Smooth muscle cell (in vitro differentiated cells): Measurements from ENCODE around the gene GABBR2. TPM values are rescaled to one million over a fixed set of nuclear protein-coding genes. Genes with fewer than 3 reads are reported as not detected.

Experiments
- DNase-seq: peaks from one replicate; lab custom pipeline; 2025; ENCODE audit not compliant: unreplicated experiment; lab: John Stamatoyannopoulos, UW
- H2AFZ ChIP-seq: fragments of 200-600 bp; sonication (generic); 2 replicates; pipeline ENCODE4 v1.6.0; 2016; ENCODE audit warnings: antibody characterized with exemption, low read depth, mild to moderate bottlenecking
- H3F3A ChIP-seq: fragments of 200-600 bp; sonication (generic); 2 replicates; pipeline ENCODE4 v1.6.0; 2017; ENCODE audit warnings: antibody characterized with exemption, low read depth
- H3K27ac ChIP-seq: fragments of 200-600 bp; sonication (generic); 2 replicates; pipeline ENCODE4 v1.5.1; 2016; ENCODE audit warnings: low read depth, mild to moderate bottlenecking
- H3K27me3 ChIP-seq: fragments of 200-600 bp; sonication (generic); 2 replicates; pipeline ENCODE4 v1.6.1; 2016; ENCODE audit warnings: low read depth, mild to moderate bottlenecking
- H3K36me3 ChIP-seq: fragments of 200-600 bp; sonication (generic); 2 replicates; pipeline ENCODE4 v1.5.1; 2016; ENCODE audit warnings: low read depth
- H3K4me1 ChIP-seq: fragments of 200-600 bp; sonication (generic); 2 replicates; pipeline ENCODE4 v1.5.1; 2016; ENCODE audit warnings: low read depth
- H3K4me2 ChIP-seq: fragments of 200-600 bp; sonication (generic); 2 replicates; pipeline ENCODE4 v1.6.0; 2016; ENCODE audit warnings: mild to moderate bottlenecking
- H3K4me3 ChIP-seq: fragments of 200-600 bp; sonication (generic); 2 replicates; pipeline ENCODE4 v1.5.1; 2016; ENCODE audit warnings: mild to moderate bottlenecking
- H3K79me2 ChIP-seq: fragments of 200-600 bp; sonication (generic); 2 replicates; pipeline ENCODE4 v1.6.0; 2016; ENCODE audit warnings: low read depth, mild to moderate bottlenecking
- H3K9ac ChIP-seq: fragments of 200-600 bp; sonication (generic); 2 replicates; pipeline ENCODE4 v1.6.0; 2016; ENCODE audit warnings: low read depth
- H3K9me3 ChIP-seq: fragments of 200-600 bp; sonication (generic); replicated peaks from 2 replicates; pipeline ENCODE4 v1.5.1; 2016; ENCODE audit warnings: low read depth
- H4K20me1 ChIP-seq: fragments of 200-600 bp; sonication (generic); 2 replicates; pipeline ENCODE4 v1.6.0; 2016; ENCODE audit warnings: low read depth
- CTCF ChIP-seq: fragments of 200-600 bp; sonication (generic); IDR thresholded peaks from 2 replicates; pipeline ENCODE4 v1.5.1; 2017; ENCODE audit warnings: borderline replicate concordance, mild to moderate bottlenecking, antibody characterized with exemption; ENCODE audit not compliant: insufficient read depth, poor library complexity, severe bottlenecking
- WGBS: methylation state at CpG from one replicate; pipeline ENCODE4 v1.1.7; 2016; ENCODE audit warnings: low lambda C conversion rate; 5-methylcytosine and 5-hydroxymethylcytosine counted together
- polyA plus RNA-seq: library from polyadenylated mRNA; unstranded; fragments of >200 nt; fragmentation: Nextera tagmentation; extraction: Ambion mirVana; gene quantifications from 2 replicates; pipeline ENCODE4 v1.2.1, GENCODE V29; 2016
- total RNA-seq: library from RNA; depleted of rRNA; stranded (reverse); fragments of >200 nt; gene quantifications from 2 replicates; pipeline ENCODE4 v1.2.3, GENCODE V29; 2014

The GABBR2 gene
- total and polyA plus RNA-seq, 2 experiments from 2014 or later: 0.25 TPM; not detected in 1

GRCh38 chr9:98328141-98328540 lies 380.6 kb downstream of the GABBR2 start:
- Histone ChIP-seq H3K9ac (no peak overlapping the region), H3K36me3 (no peaks in the 10 kb centered on the region), H3K27ac (no peak overlapping the region), H3F3A (no peaks in the 10 kb centered on the region), H4K20me1 (no peaks in the 10 kb centered on the region), H3K4me1 (no peaks in the 10 kb centered on the region), H3K27me3 (peaks cover 7% of the 10 kb centered on the region), H3K79me2 (no peaks in the 10 kb centered on the region), H2AFZ (no peak overlapping the region), H3K9me3 (no peaks in the 10 kb centered on the region), H3K4me3 (no peak overlapping the region), H3K4me2 (no peak overlapping the region)
- no peak for DNase-seq
- no peak for TF ChIP-seq CTCF
- 91% methylated on average over 7 of the region's 7 CpGs for WGBS

GRCh38 chr9:98327249-98327561 lies 381.5 kb downstream of the GABBR2 start:
- WGBS: 76% methylated on average over 4 of the region's 4 CpGs
- Histone ChIP-seq H3K9ac (no peak overlapping the region), H3K4me3 (no peak overlapping the region), H3F3A (no peaks in the 10 kb centered on the region), H3K79me2 (no peaks in the 10 kb centered on the region), H3K4me2 (no peak overlapping the region), H2AFZ (no peak overlapping the region), H3K4me1 (no peaks in the 10 kb centered on the region), H3K27me3 (peaks cover 7% of the 10 kb centered on the region), H3K27ac (no peak overlapping the region), H4K20me1 (no peaks in the 10 kb centered on the region), H3K36me3 (no peaks in the 10 kb centered on the region), H3K9me3 (no peaks in the 10 kb centered on the region)
- TF ChIP-seq CTCF: no peak
- DNase-seq: no peak

- no peaks in the 10 kb centered on the region for H3K36me3 ChIP-seq
- no peak for TF ChIP-seq CTCF
- no peak for DNase-seq
- peaks cover 1% of the 10 kb centered on the region for H3K27me3 ChIP-seq
- no peaks in the 10 kb centered on the region for H3K9me3 ChIP-seq
- no peak overlapping the region for H3K9ac ChIP-seq
- WGBS: 85% methylated on average over 3 of the region's 3 CpGs
- H3K79me2 ChIP-seq: no peaks in the 10 kb centered on the region
- H3K4me1 ChIP-seq: no peaks in the 10 kb centered on the region
- no peak overlapping the region for H3K4me3 ChIP-seq
- H3K4me2 ChIP-seq: no peak overlapping the region
- H3K27ac ChIP-seq: no peak overlapping the region
- no peaks in the 10 kb centered on the region for H3F3A ChIP-seq
- no peaks in the 10 kb centered on the region for H4K20me1 ChIP-seq
- H2AFZ ChIP-seq: no peak overlapping the region
These were observed 382.1 kb downstream of the GABBR2 start for GRCh38 chr9:98326459-98327248.

GRCh38 chr9:98324801-98325200 lies 383.9 kb downstream of the GABBR2 start:
- no peaks in the 10 kb centered on the region for H3K9me3 ChIP-seq
- H4K20me1 ChIP-seq: no peaks in the 10 kb centered on the region
- no peaks in the 10 kb centered on the region for H3F3A ChIP-seq
- H3K36me3 ChIP-seq: no peaks in the 10 kb centered on the region
- H3K4me1 ChIP-seq: no peaks in the 10 kb centered on the region
- no peaks in the 10 kb centered on the region for H3K27me3 ChIP-seq
- H3K4me3 ChIP-seq: no peak overlapping the region
- H3K9ac ChIP-seq: no peak overlapping the region
- WGBS: 89% methylated on average over 6 of the region's 6 CpGs
- no peak overlapping the region for H3K27ac ChIP-seq
- no peak for DNase-seq
- H3K4me2 ChIP-seq: no peak overlapping the region
- no peaks in the 10 kb centered on the region for H3K79me2 ChIP-seq
- no peak for TF ChIP-seq CTCF
- H2AFZ ChIP-seq: no peak overlapping the region
